ENCODE data around the gene PRKAR2A. TPM values are rescaled to one million over a fixed set of nuclear protein-coding genes. Genes with fewer than 3 reads are reported as not detected.

The PRKAR2A gene
- polyA plus RNA-seq, 1 of the 3 experiments (the other 2 are of a cell fraction): 5.2 TPM

DNA sequence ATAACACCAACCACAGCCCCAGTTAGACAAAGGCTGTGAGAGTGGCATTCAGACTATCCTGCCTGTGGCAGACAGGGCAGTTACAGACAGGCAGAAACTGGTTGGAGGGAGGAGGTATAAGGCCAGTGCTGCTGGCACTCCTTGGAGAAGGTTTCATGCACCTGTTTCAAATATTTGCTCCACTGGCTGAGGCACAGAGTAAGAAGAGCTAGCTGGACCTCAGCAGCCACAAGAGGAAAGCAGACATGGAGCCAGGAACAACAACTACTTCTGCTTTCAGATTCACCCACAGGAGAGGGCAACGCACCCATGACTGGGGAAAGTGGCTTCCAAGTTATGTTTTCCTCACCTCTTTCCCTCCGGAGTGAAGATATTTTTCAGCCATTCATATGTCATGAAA is 11.5 kb upstream of the PRKAR2A start:
- H4K20me1 ChIP-seq (ENCODE audit: insufficient read depth): no peaks in the 10 kb centered on the region
- H3F3A ChIP-seq (replicated peaks; ENCODE audit: insufficient read depth): peaks cover 4% of the 10 kb centered on the region
- peaks cover 0 to 7% of the 10 kb centered on the region in 2 experiments; a peak in 1 of 4 replicates for H3K4me1 ChIP-seq (ENCODE audit: control insufficient read depth in 1 of 2, insufficient read depth in 2 of 2, low read depth in 1 of 2, low read length in 1 of 2)
- TF ChIP-seq JUND (IDR thresholded peaks at IDR 0.05) (no peak), MXI1 (IDR thresholded peaks at IDR 0.05; ENCODE audit: low read depth, low read length) (no peak), RAD21 (IDR thresholded peaks at IDR 0.05; ENCODE audit: low read length) (no peak), YY1 (IDR thresholded peaks at IDR 0.05; ENCODE audit: low read depth) (no peak), TCF12 (IDR thresholded peaks at IDR 0.05) (no peak), RFX5 (IDR thresholded peaks at IDR 0.05; ENCODE audit: low read length) (no peak), EP300 (IDR thresholded peaks at IDR 0.05; ENCODE audit: borderline replicate concordance in 1 of 2, low read depth in 1 of 2, low read length in 1 of 2) (no peak), CTCF (IDR thresholded peaks at IDR 0.05) (no peak), POLR2AphosphoS5 (IDR thresholded peaks at IDR 0.05; ENCODE audit: low read depth, low read length) (no peak), FOXM1 (IDR thresholded peaks at IDR 0.05; ENCODE audit: low read depth) (no peak), CHD2 (IDR thresholded peaks at IDR 0.05; ENCODE audit: low read length, partially characterized antibody) (no peak), RXRA (IDR thresholded peaks at IDR 0.05; ENCODE audit: borderline replicate concordance, low read depth) (no peak), FOXJ3 (CRISPR knock-in tag; IDR thresholded peaks at IDR 0.05) (no peak), EZH2phosphoT487 (IDR thresholded peaks at IDR 0.05; ENCODE audit: borderline replicate concordance, low read depth) (no peak), FOSL2 (IDR thresholded peaks at IDR 0.05; ENCODE audit: borderline replicate concordance, low read depth) (no peak)
- TF ChIP-seq, protein P1, sequence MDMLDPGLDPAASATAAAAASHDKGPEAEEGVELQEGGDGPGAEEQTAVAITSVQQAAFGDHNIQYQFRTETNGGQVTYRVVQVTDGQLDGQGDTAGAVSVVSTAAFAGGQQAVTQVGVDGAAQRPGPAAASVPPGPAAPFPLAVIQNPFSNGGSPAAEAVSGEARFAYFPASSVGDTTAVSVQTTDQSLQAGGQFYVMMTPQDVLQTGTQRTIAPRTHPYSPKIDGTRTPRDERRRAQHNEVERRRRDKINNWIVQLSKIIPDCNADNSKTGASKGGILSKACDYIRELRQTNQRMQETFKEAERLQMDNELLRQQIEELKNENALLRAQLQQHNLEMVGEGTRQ (IDR thresholded peaks at IDR 0.05; ENCODE audit: borderline replicate concordance, low read depth, low read length): no peak
- TF ChIP-seq, protein P2, sequence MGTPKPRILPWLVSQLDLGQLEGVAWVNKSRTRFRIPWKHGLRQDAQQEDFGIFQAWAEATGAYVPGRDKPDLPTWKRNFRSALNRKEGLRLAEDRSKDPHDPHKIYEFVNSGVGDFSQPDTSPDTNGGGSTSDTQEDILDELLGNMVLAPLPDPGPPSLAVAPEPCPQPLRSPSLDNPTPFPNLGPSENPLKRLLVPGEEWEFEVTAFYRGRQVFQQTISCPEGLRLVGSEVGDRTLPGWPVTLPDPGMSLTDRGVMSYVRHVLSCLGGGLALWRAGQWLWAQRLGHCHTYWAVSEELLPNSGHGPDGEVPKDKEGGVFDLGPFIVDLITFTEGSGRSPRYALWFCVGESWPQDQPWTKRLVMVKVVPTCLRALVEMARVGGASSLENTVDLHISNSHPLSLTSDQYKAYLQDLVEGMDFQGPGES (IDR thresholded peaks at IDR 0.05; ENCODE audit: low read depth, low read length): no peak
- ChIA-PET CTCF (interaction anchor here (2.2 kb wide), 1 partner anchor 119 kb away, joined by 7 read pairs; no protein-coding TSS in a partner anchor), POLR2A (no interaction called here)
- no peaks in the 10 kb centered on the region for H3K9me3 ChIP-seq
- H3K9ac ChIP-seq: no peak overlapping the region
- H3K4me2 ChIP-seq: no peak overlapping the region
- 88% methylated on average over 2 of the region's 2 CpGs for WGBS (ENCODE audit: low lambda C conversion rate)
- H3K79me2 ChIP-seq (ENCODE audit: insufficient read depth): no peaks in the 10 kb centered on the region
- no peak overlapping the region for H2AFZ ChIP-seq (ENCODE audit: low read depth)
- H3K36me3 ChIP-seq (replicated peaks in 1 of 2; ENCODE audit: control insufficient read depth in 1 of 2, insufficient read depth in 2 of 2, low read length in 1 of 2): peaks cover 0 to 5% of the 10 kb centered on the region in 2 experiments
- no peaks in the 10 kb centered on the region for H3K27me3 ChIP-seq (ENCODE audit: insufficient read depth)
- no peak overlapping the region for H3K27ac ChIP-seq (ENCODE audit: low read depth in 2 of 2, low read length in 1 of 2)
- no peak overlapping the region for H3K4me3 ChIP-seq (ENCODE audit: low read depth in 2 of 2, low read length in 1 of 2)
- no peak for DNase-seq
- no peaks in the 10 kb centered on the region for H3K9me2 ChIP-seq
